Measurements from ENCODE around the gene BRPF1.

GRCh38 chr3:9786825-9787669 lies 55.5 kb downstream of the BRPF1 start:
- TF ChIP-seq CTCF (IDR thresholded peaks at IDR 0.05 in 2 of 3, conservative IDR thresholded peaks at IDR 0.05 in 1 of 3; ENCODE audit: borderline replicate concordance in 1 of 3, insufficient read depth in 1 of 3, low read depth in 2 of 3, low read length in 2 of 3), result peak in 2 of 3 experiments; percentile 74 to 86; a peak in 4 of 6 replicates
- TF ChIP-seq EZH2 (IDR thresholded peaks at IDR 0.05), result no peak
- TF ChIP-seq POLR2A (IDR thresholded peaks at IDR 0.05; ENCODE audit: borderline replicate concordance, extremely low read depth, insufficient read depth, insufficient read length), result no peak
- TF ChIP-seq ZNF274 (IDR thresholded peaks at IDR 0.05; ENCODE audit: low read depth, low read length), result no peak
- peak; percentile 48 for TF ChIP-seq YY1 (IDR thresholded peaks at IDR 0.05; ENCODE audit: extremely low read depth, insufficient replicate concordance, low read depth, low read length)
- no peak for TF ChIP-seq RAD21 (IDR thresholded peaks at IDR 0.05; ENCODE audit: low read depth)
- no peak for TF ChIP-seq REST (IDR thresholded peaks at IDR 0.05; ENCODE audit: low read depth)
- no peak for TF ChIP-seq ATF3 (IDR thresholded peaks at IDR 0.05)
- TF ChIP-seq SP1 (IDR thresholded peaks at IDR 0.05; ENCODE audit: low read depth), result no peak
- TF ChIP-seq FOSL1 (IDR thresholded peaks at IDR 0.05; ENCODE audit: low read depth), result no peak
- TF ChIP-seq EZH2phosphoT487 (IDR thresholded peaks at IDR 0.05; ENCODE audit: borderline replicate concordance), result no peak
